H1 (cell line): ENCODE measurements around the gene EVI5. TPM values are rescaled to one million over a fixed set of nuclear protein-coding genes. Genes with fewer than 3 reads are reported as not detected.

Experiments used
- BRCA1 ChIP-seq: IDR thresholded peaks from 2 replicates; pipeline ENCODE4 v1.6.1; 2012; ENCODE audit warnings: low read depth, low read length, improper control_type of control experiment
- CEBPB ChIP-seq: IDR thresholded peaks from 2 replicates; pipeline ENCODE4 v1.6.1; 2012; ENCODE audit warnings: low read depth, low read length
- POLR2A ChIP-seq, 2 experiments: IDR thresholded peaks; 1 replicate in 1 of 2; 2 replicates in 1 of 2; pipeline ENCODE4 v1.6.1; 2011; ENCODE audit warnings: low read depth in 2 of 2, low read length in 2 of 2, mild to moderate bottlenecking in 2 of 2; ENCODE audit errors: control extremely low read depth in 1 of 2
- TEAD4 ChIP-seq: IDR thresholded peaks from 2 replicates; pipeline ENCODE4 v1.6.1; 2012; ENCODE audit warnings: low read depth, low read length, inconsistent platforms, mixed read lengths
- YY1 ChIP-seq: IDR thresholded peaks from 2 replicates; pipeline ENCODE4 v1.6.1; 2011; ENCODE audit warnings: low read depth, mild to moderate bottlenecking, low read length
- polyA plus RNA-seq, 7 experiments: library from polyadenylated mRNA; depleted of rRNA in 3 of 7; stranded (reverse) in 5 of 7; unstranded in 2 of 7; fragments of >200 nt in 5 of 7; fragments of 200-250 nt in 2 of 7; gene quantifications; 1 replicate in 5 of 7; 2 replicates in 1 of 7; 4 replicates in 1 of 7; pipeline versions ENCODE4 v1.2.1 to v1.2.3, GENCODE V29; 2011 to 2013; ENCODE audit warnings: missing spikeins in 2 of 7, mixed read lengths in 2 of 7
- total RNA-seq: library from RNA; stranded (reverse); fragmentation: NEBNext Ultra II Directional; extraction: Animal tissue kit (Norgen Biotek cat#: 25700); gene quantifications from 2 replicates; pipeline ENCODE4 v1.2.1, GENCODE V29; 2021
- TF ChIP-seq, protein P1 (sequence below): fragments of 300-600 bp; sonication (generic); IDR thresholded peaks from 2 replicates; pipeline ENCODE4 v1.7.1; 2012; ENCODE audit warnings: low read length, moderate library complexity, mild to moderate bottlenecking, inconsistent platforms; ENCODE audit not compliant: insufficient replicate concordance

The EVI5 gene
- total and polyA plus RNA-seq, 2 of the 8 experiments (the other 6 are each of a cell fraction or from before 2014, with no cell fraction given): 1.7 to 13.7 TPM

DNA sequence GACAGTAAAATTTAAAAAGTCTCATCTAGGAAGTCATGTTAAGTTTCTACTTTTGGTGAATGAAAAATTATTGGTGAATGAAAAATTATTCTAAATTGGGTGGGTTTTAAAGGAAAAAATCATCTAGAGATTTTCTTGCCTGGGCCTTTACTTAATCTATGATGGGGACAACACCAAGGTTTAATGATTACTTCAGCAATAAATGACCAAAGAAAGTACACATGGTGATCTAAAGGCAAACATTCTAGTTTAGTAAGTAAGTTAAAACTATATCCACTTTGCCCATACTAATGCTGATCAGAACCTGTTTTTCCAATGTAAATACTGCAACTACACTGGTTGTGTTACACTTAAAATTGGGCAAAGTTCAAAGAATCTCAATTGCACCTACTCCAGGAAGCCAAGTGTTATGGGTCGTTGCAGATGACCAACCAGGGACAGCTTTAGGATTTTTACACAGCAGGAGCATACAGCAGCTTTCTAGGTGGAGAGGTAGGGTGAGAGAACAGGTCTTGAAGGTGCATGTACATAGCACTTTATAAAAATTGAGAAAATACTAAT lies 32.3 kb upstream of the EVI5 start (continued):
- TF ChIP-seq TEAD4 (no peak), POLR2A (IDR thresholded peaks at IDR 0.05; ENCODE audit: control extremely low read depth in 1 of 2, low read depth in 2 of 2, low read length in 2 of 2) (no peak), YY1 (no peak), CEBPB (no peak), BRCA1 (no peak)
- TF ChIP-seq, protein P1, sequence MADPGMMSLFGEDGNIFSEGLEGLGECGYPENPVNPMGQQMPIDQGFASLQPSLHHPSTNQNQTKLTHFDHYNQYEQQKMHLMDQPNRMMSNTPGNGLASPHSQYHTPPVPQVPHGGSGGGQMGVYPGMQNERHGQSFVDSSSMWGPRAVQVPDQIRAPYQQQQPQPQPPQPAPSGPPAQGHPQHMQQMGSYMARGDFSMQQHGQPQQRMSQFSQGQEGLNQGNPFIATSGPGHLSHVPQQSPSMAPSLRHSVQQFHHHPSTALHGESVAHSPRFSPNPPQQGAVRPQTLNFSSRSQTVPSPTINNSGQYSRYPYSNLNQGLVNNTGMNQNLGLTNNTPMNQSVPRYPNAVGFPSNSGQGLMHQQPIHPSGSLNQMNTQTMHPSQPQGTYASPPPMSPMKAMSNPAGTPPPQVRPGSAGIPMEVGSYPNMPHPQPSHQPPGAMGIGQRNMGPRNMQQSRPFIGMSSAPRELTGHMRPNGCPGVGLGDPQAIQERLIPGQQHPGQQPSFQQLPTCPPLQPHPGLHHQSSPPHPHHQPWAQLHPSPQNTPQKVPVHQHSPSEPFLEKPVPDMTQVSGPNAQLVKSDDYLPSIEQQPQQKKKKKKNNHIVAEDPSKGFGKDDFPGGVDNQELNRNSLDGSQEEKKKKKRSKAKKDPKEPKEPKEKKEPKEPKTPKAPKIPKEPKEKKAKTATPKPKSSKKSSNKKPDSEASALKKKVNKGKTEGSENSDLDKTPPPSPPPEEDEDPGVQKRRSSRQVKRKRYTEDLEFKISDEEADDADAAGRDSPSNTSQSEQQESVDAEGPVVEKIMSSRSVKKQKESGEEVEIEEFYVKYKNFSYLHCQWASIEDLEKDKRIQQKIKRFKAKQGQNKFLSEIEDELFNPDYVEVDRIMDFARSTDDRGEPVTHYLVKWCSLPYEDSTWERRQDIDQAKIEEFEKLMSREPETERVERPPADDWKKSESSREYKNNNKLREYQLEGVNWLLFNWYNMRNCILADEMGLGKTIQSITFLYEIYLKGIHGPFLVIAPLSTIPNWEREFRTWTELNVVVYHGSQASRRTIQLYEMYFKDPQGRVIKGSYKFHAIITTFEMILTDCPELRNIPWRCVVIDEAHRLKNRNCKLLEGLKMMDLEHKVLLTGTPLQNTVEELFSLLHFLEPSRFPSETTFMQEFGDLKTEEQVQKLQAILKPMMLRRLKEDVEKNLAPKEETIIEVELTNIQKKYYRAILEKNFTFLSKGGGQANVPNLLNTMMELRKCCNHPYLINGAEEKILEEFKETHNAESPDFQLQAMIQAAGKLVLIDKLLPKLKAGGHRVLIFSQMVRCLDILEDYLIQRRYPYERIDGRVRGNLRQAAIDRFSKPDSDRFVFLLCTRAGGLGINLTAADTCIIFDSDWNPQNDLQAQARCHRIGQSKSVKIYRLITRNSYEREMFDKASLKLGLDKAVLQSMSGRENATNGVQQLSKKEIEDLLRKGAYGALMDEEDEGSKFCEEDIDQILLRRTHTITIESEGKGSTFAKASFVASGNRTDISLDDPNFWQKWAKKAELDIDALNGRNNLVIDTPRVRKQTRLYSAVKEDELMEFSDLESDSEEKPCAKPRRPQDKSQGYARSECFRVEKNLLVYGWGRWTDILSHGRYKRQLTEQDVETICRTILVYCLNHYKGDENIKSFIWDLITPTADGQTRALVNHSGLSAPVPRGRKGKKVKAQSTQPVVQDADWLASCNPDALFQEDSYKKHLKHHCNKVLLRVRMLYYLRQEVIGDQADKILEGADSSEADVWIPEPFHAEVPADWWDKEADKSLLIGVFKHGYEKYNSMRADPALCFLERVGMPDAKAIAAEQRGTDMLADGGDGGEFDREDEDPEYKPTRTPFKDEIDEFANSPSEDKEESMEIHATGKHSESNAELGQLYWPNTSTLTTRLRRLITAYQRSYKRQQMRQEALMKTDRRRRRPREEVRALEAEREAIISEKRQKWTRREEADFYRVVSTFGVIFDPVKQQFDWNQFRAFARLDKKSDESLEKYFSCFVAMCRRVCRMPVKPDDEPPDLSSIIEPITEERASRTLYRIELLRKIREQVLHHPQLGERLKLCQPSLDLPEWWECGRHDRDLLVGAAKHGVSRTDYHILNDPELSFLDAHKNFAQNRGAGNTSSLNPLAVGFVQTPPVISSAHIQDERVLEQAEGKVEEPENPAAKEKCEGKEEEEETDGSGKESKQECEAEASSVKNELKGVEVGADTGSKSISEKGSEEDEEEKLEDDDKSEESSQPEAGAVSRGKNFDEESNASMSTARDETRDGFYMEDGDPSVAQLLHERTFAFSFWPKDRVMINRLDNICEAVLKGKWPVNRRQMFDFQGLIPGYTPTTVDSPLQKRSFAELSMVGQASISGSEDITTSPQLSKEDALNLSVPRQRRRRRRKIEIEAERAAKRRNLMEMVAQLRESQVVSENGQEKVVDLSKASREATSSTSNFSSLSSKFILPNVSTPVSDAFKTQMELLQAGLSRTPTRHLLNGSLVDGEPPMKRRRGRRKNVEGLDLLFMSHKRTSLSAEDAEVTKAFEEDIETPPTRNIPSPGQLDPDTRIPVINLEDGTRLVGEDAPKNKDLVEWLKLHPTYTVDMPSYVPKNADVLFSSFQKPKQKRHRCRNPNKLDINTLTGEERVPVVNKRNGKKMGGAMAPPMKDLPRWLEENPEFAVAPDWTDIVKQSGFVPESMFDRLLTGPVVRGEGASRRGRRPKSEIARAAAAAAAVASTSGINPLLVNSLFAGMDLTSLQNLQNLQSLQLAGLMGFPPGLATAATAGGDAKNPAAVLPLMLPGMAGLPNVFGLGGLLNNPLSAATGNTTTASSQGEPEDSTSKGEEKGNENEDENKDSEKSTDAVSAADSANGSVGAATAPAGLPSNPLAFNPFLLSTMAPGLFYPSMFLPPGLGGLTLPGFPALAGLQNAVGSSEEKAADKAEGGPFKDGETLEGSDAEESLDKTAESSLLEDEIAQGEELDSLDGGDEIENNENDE: no peak
